IMR-90 (cell line): ENCODE data around the gene CIT. TPM values are rescaled to one million over a fixed set of nuclear protein-coding genes. Genes with fewer than 3 reads are reported as not detected.

ENCODE experiments used
- ATAC-seq: fragments of 200-7000 bp; cut with Tn5 transposase; 2 replicates; pipeline ENCODE4 v1.9.1; 2020; ENCODE audit warnings: low read depth, mild to moderate bottlenecking, moderate library complexity
- BruUV-seq: library from RNA; stranded (reverse); fragments of 400-500 nt; replicated peaks from 2 replicates; lab custom pipeline; 2021; lab: Mats Ljungman, UMichigan
- CTCF ChIA-PET: fragments of 300-600 bp; formaldehyde crosslinking; extraction: SDS; loops from one replicate; lab custom pipeline; 2021; ENCODE audit warnings: antibody characterized with exemption; lab: Yijun Ruan, JAX
- POLR2A ChIA-PET: fragments of 300-600 bp; sonication (Branson Sonifier 250); formaldehyde crosslinking; loops from one replicate; lab custom pipeline; 2022; ENCODE audit warnings: antibody characterized with exemption; ENCODE audit not compliant: unreplicated experiment; lab: Charles Lee
- DNase-seq: peaks from one replicate; pipeline ENCODE4 v3.0.0; 2013
- H2AFZ ChIP-seq: replicated peaks from 2 replicates; pipeline ENCODE3; 2013; ENCODE audit warnings: low read length, mild to moderate bottlenecking; ENCODE audit not compliant: poor library complexity
- H2AK5ac ChIP-seq: 2 replicates; pipeline ENCODE4 v1.6.1; 2013; ENCODE audit warnings: low read depth, low read length, inconsistent platforms
- H2AK9ac ChIP-seq: replicated peaks from 2 replicates; pipeline ENCODE3; 2013; ENCODE audit warnings: mild to moderate bottlenecking, low read depth, low read length, moderate library complexity; ENCODE audit not compliant: poor library complexity
- H2BK120ac ChIP-seq: 2 replicates; pipeline ENCODE4 v1.6.1; 2013; ENCODE audit warnings: low read depth, low read length, inconsistent platforms
- H2BK15ac ChIP-seq: 3 replicates; pipeline ENCODE4 v1.6.1; 2013; ENCODE audit warnings: low read depth, low read length, inconsistent platforms
- H2BK20ac ChIP-seq: 2 replicates; pipeline ENCODE4 v1.6.1; 2013; ENCODE audit warnings: low read depth, mild to moderate bottlenecking, inconsistent platforms, low read length, moderate library complexity
- H2BK5ac ChIP-seq: 2 replicates; pipeline ENCODE4 v1.6.1; 2013; ENCODE audit warnings: mild to moderate bottlenecking, low read depth, low read length, inconsistent platforms; ENCODE audit not compliant: poor library complexity, severe bottlenecking
- H3K14ac ChIP-seq: replicated peaks from 2 replicates; pipeline ENCODE4 v1.6.1; 2013; ENCODE audit warnings: low read depth, low read length, inconsistent platforms
- H3K18ac ChIP-seq: 2 replicates; pipeline ENCODE4 v1.6.1; 2013; ENCODE audit warnings: low read depth, low read length, control low read depth
- H3K23ac ChIP-seq: 2 replicates; pipeline ENCODE4 v1.6.1; 2013; ENCODE audit warnings: low read depth, low read length, inconsistent platforms
- H3K27ac ChIP-seq: 2 replicates; pipeline ENCODE4 v1.5.1; 2013; ENCODE audit warnings: mild to moderate bottlenecking, control low read depth, low read length; ENCODE audit not compliant: insufficient read depth
- H3K27me3 ChIP-seq: 2 replicates; pipeline ENCODE4 v1.6.1; 2013; ENCODE audit warnings: low read length; ENCODE audit not compliant: control insufficient read depth, insufficient read depth
- H3K36me3 ChIP-seq: 2 replicates; pipeline ENCODE4 v1.6.1; 2013; ENCODE audit warnings: low read length, mixed read lengths; ENCODE audit not compliant: control insufficient read depth, insufficient read depth
- H3K4ac ChIP-seq: 2 replicates; pipeline ENCODE4 v1.6.1; 2013; ENCODE audit warnings: low read depth, low read length, inconsistent platforms
- H3K4me1 ChIP-seq: 2 replicates; pipeline ENCODE4 v1.6.1; 2013; ENCODE audit warnings: low read length, mixed read lengths; ENCODE audit not compliant: control insufficient read depth, insufficient read depth
- H3K4me2 ChIP-seq: 2 replicates; pipeline ENCODE4 v1.6.1; 2013; ENCODE audit warnings: low read depth, mild to moderate bottlenecking, control low read depth, low read length, moderate library complexity
- H3K4me3 ChIP-seq: 2 replicates; pipeline ENCODE4 v1.5.1; 2013; ENCODE audit warnings: low read depth, mild to moderate bottlenecking, control low read depth, low read length, moderate library complexity; ENCODE audit not compliant: insufficient read depth
- H3K56ac ChIP-seq: 2 replicates; pipeline ENCODE4 v1.6.1; 2013; ENCODE audit warnings: low read length, inconsistent platforms; ENCODE audit not compliant: insufficient read depth; ENCODE audit errors: extremely low read depth
- H3K79me1 ChIP-seq, 2 experiments: 2 replicates each; pipeline ENCODE4 v1.6.1; 2013; ENCODE audit warnings: low read length in 2 of 2, inconsistent platforms in 1 of 2, low read depth in 1 of 2
- H3K9ac ChIP-seq: 2 replicates; pipeline ENCODE4 v1.6.1; 2013; ENCODE audit warnings: low read depth, low read length, control low read depth
- H3K9me1 ChIP-seq: 2 replicates; pipeline ENCODE4 v1.6.1; 2013; ENCODE audit warnings: low read length, inconsistent platforms; ENCODE audit not compliant: insufficient read depth
- H3K9me3 ChIP-seq: 2 replicates; pipeline ENCODE4 v1.6.1; 2013; ENCODE audit warnings: low read length; ENCODE audit not compliant: control insufficient read depth, insufficient read depth
- H4K20me1 ChIP-seq: 2 replicates; pipeline ENCODE4 v1.6.1; 2013; ENCODE audit warnings: low read length, inconsistent platforms; ENCODE audit not compliant: insufficient read depth
- H4K5ac ChIP-seq: 2 replicates; pipeline ENCODE4 v1.6.1; 2013; ENCODE audit warnings: mild to moderate bottlenecking, low read depth, low read length, control low read depth
- H4K8ac ChIP-seq, 2 experiments: 2 replicates each; pipeline ENCODE4 v1.6.1; 2013; ENCODE audit warnings: low read depth in 2 of 2, low read length in 2 of 2, control low read depth in 1 of 2, inconsistent platforms in 1 of 2
- H4K91ac ChIP-seq: 2 replicates; pipeline ENCODE4 v1.6.1; 2013; ENCODE audit warnings: low read depth, low read length, inconsistent platforms; ENCODE audit not compliant: insufficient read depth
- BHLHE40 ChIP-seq: fragments of 150-350 bp; IDR thresholded peaks from 2 replicates; pipeline ENCODE4 v1.6.1; 2016; ENCODE audit warnings: mild to moderate bottlenecking, low read depth, low read length
- CEBPB ChIP-seq: IDR thresholded peaks from 2 replicates; pipeline ENCODE4 v1.6.1; 2012; ENCODE audit warnings: low read depth, low read length, improper control_type of control experiment
- CHD1 ChIP-seq: IDR thresholded peaks from 2 replicates; pipeline ENCODE4 v1.6.1; 2012; ENCODE audit warnings: low read depth, low read length, improper control_type of control experiment
- FOS ChIP-seq: fragments of 150-350 bp; IDR thresholded peaks from 2 replicates; pipeline ENCODE4 v1.6.1; 2016; ENCODE audit warnings: low read depth, low read length
- MAZ ChIP-seq: IDR thresholded peaks from 2 replicates; pipeline ENCODE4 v1.6.1; 2012; ENCODE audit warnings: low read depth, mild to moderate bottlenecking, low read length, improper control_type of control experiment, moderate library complexity, borderline replicate concordance
- MXI1 ChIP-seq: IDR thresholded peaks from 2 replicates; pipeline ENCODE4 v1.6.1; 2012; ENCODE audit warnings: low read depth, mild to moderate bottlenecking, low read length, moderate library complexity, borderline replicate concordance
- NFE2L2 ChIP-seq: fragments of 150-350 bp; IDR thresholded peaks from 2 replicates; pipeline ENCODE4 v1.6.1; 2016; ENCODE audit warnings: low read depth, mild to moderate bottlenecking, low read length
- POLR2A ChIP-seq: IDR thresholded peaks from 2 replicates; pipeline ENCODE4 v1.6.1; 2012; ENCODE audit warnings: mild to moderate bottlenecking, low read depth, low read length
- RAD21 ChIP-seq: IDR thresholded peaks from 2 replicates; pipeline ENCODE4 v1.6.1; 2012; ENCODE audit warnings: low read length, improper control_type of control experiment
- RCOR1 ChIP-seq: IDR thresholded peaks from 2 replicates; pipeline ENCODE4 v1.6.1; 2012; ENCODE audit warnings: mild to moderate bottlenecking, low read length, improper control_type of control experiment; ENCODE audit not compliant: insufficient replicate concordance
- RFX5 ChIP-seq: IDR thresholded peaks from 2 replicates; pipeline ENCODE4 v1.8.0; 2012; ENCODE audit warnings: low read depth, mild to moderate bottlenecking, low read length, moderate library complexity
- WGBS, 2 experiments: methylation state at CpG; one replicate each; pipeline versions ENCODE4 v1.1.5 to v1.1.7; 2013; ENCODE audit warnings: missing lambda C conversion rate in 2 of 2; ENCODE audit not compliant: insufficient read length in 1 of 2; ENCODE audit errors: extremely low coverage in 2 of 2; 5-methylcytosine and 5-hydroxymethylcytosine counted together
- dilution Hi-C: fragments of 300-500 bp; cut with HindIII; formaldehyde crosslinking; loops from one replicate; pipeline ENCODE4 v1.14.3; 2018; ENCODE audit warnings: low sequenced_read_pairs; ENCODE audit not compliant: unreplicated experiment
- in situ Hi-C: fragments of 300-500 bp; cut with MboI; formaldehyde crosslinking; loops from 3 replicates; pipeline ENCODE4 v1.14.3; 2019; ENCODE audit warnings: low sequenced_read_pairs, inconsistent platforms, mixed read lengths
- intact Hi-C: fragments of 100-400 bp; cut with micrococcal nuclease; formaldehyde crosslinking; loops from 2 replicates; pipeline ENCODE4 v1.10.0; 2022
- polyA plus RNA-seq, 3 experiments: library from polyadenylated mRNA; depleted of rRNA; stranded (reverse); fragments of >200 nt; gene quantifications; 2 replicates each; pipeline ENCODE4 v1.2.3, GENCODE V29; 2012; ENCODE audit warnings: low replicate concordance in 1 of 3
- total RNA-seq: library from RNA; depleted of rRNA; stranded (reverse); fragments of >200 nt; gene quantifications from 2 replicates; pipeline ENCODE4 v1.2.3, GENCODE V29; 2012
- TF ChIP-seq, protein P1 (sequence below): fragments of 150-350 bp; IDR thresholded peaks from 2 replicates; pipeline ENCODE4 v1.6.1; 2017; ENCODE audit warnings: mild to moderate bottlenecking, antibody characterized with exemption, low read length, low read depth

Gene CIT
- total and polyA plus RNA-seq, 2 of the 4 experiments (the other 2 are of a cell fraction) = 13.1 to 21.0 TPM

- TF ChIP-seq, protein P1, sequence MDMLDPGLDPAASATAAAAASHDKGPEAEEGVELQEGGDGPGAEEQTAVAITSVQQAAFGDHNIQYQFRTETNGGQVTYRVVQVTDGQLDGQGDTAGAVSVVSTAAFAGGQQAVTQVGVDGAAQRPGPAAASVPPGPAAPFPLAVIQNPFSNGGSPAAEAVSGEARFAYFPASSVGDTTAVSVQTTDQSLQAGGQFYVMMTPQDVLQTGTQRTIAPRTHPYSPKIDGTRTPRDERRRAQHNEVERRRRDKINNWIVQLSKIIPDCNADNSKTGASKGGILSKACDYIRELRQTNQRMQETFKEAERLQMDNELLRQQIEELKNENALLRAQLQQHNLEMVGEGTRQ = no peak; the same call in 1 of the 2 replicates
Observed at GRCh38 chr12:119667577-119668323, 209.4 kb downstream of the CIT start, which contains the start of gene PRKAB1 (continued).

- no peak overlapping the region for H3K23ac ChIP-seq
- no peak overlapping the region for H4K8ac ChIP-seq
- no peak overlapping the region for H2BK120ac ChIP-seq
- no TSS peak for BruUV-seq
- peak overlapping the region; percentile 27; the same call in 1 of the 2 replicates for H3K9ac ChIP-seq
- POLR2A ChIA-PET = no interaction called here
- H3K79me1 ChIP-seq = peaks cover 18% of the 10 kb centered on the region in 2 experiments
- dilution Hi-C loops (no loop called here), intact Hi-C loops (loop anchor here (1.0 to 5.0 kb wide), 4 partner anchors 114 to 1530 kb away; partner anchors contain the start of gene PEBP1), in situ Hi-C loops (loop anchor here (10.0 kb wide), 1 partner anchor 1262 kb away; no protein-coding TSS in a partner anchor)
- H3K4me1 ChIP-seq = no peaks in the 10 kb centered on the region
- CTCF ChIA-PET = interaction anchor here (1.0 to 1.4 kb wide), 6 partner anchors 8 to 19 kb away, joined by 3 to 7 read pairs (median 4); no protein-coding TSS in a partner anchor
- no peak overlapping the region for H2AK9ac ChIP-seq
- no peak overlapping the region for H2BK20ac ChIP-seq
- H3K56ac ChIP-seq = no peak overlapping the region
- H3K36me3 ChIP-seq = peaks cover 2% of the 10 kb centered on the region; the same call in 1 of the 2 replicates
- no peaks in the 10 kb centered on the region for H3K9me3 ChIP-seq
- H3K9me1 ChIP-seq = no peaks in the 10 kb centered on the region
- TF ChIP-seq NFE2L2 = no peak
- no peak for TF ChIP-seq RAD21
- TF ChIP-seq, protein P1 = no peak
- no peak for TF ChIP-seq FOS
- TF ChIP-seq POLR2A = no peak
- no peak for TF ChIP-seq RFX5
- TF ChIP-seq MXI1 = no peak
- no peak for TF ChIP-seq MAZ
- no peak for TF ChIP-seq BHLHE40
- no peak for TF ChIP-seq CHD1
- TF ChIP-seq CEBPB = no peak
- TF ChIP-seq RCOR1 = no peak
- H3K14ac ChIP-seq = no peak overlapping the region
- peak overlapping the region; percentile 98 for H2AFZ ChIP-seq
- H2AK5ac ChIP-seq = no peak overlapping the region
- no peak overlapping the region for H2BK15ac ChIP-seq
- H4K91ac ChIP-seq = no peak overlapping the region
- H2BK5ac ChIP-seq = no peak overlapping the region
- H4K5ac ChIP-seq = no peak overlapping the region
- H3K18ac ChIP-seq = no peak overlapping the region
- ATAC-seq (peak; percentile 1; the same call in 1 of the 2 replicates), DNase-seq (no peak)
- H3K4me2 ChIP-seq = peak overlapping the region; percentile 65; the same call in 1 of the 2 replicates
- no peak overlapping the region for H3K27ac ChIP-seq
- 0 out of 2 replicates have a peak, but pooled peaks cover 2% of the 10 kb centered on the region for H3K27me3 ChIP-seq
- peak overlapping the region; percentile 44; the same call in 1 of the 2 replicates for H3K4me3 ChIP-seq
- no peaks in the 10 kb centered on the region for H4K20me1 ChIP-seq
- WGBS, 2 experiments = no CpG with 5 or more reads among the region's 9 CpGs
- H3K4ac ChIP-seq = no peak overlapping the region
Observed at GRCh38 chr12:119666900-119667576, 210.1 kb downstream of the CIT start.
